HepG2 (cell line): ENCODE data around the gene TOX4. TPM values are rescaled to one million over a fixed set of nuclear protein-coding genes. Genes with fewer than 3 reads are reported as not detected.

ENCODE experiments used
- ARNT ChIP-seq: fragments of 450-650 bp; IDR thresholded peaks from 2 replicates; pipeline ENCODE4 v1.6.1; 2017
- CCDC6 ChIP-seq: sonication (generic); formaldehyde crosslinking; IDR thresholded peaks from 2 replicates; pipeline ENCODE4 v1.8.1; 2022; ENCODE audit warnings: mild to moderate bottlenecking, missing genetic modification reagents, moderate library complexity
- CENPT ChIP-seq: sonication (generic); formaldehyde crosslinking; IDR thresholded peaks from 2 replicates; pipeline ENCODE4 v1.8.0; 2022; ENCODE audit warnings: low read depth, mild to moderate bottlenecking, moderate library complexity, missing genetic modification reagents
- DMAP1 ChIP-seq: IDR thresholded peaks from 2 replicates; pipeline ENCODE4 v1.6.1; 2016
- NR2F2 ChIP-seq: IDR thresholded peaks from 2 replicates; pipeline ENCODE4 v1.6.1; 2012; ENCODE audit warnings: low read depth, inconsistent platforms, borderline replicate concordance
- ONECUT2 ChIP-seq: sonication (generic); formaldehyde crosslinking; IDR thresholded peaks from 2 replicates; pipeline ENCODE4 v1.4.0; 2020; ENCODE audit warnings: missing genetic modification reagents
- PHF8 ChIP-seq: sonication (generic); formaldehyde crosslinking; IDR thresholded peaks from 2 replicates; pipeline ENCODE4 v1.5.0; 2020; ENCODE audit warnings: missing genetic modification reagents
- POLR2A ChIP-seq, 2 experiments: IDR thresholded peaks; 2 replicates each; pipeline ENCODE4 v1.6.1; 2011; ENCODE audit warnings: low read depth in 2 of 2, low read length in 2 of 2, mild to moderate bottlenecking in 1 of 2, moderate library complexity in 1 of 2; ENCODE audit not compliant: insufficient read depth in 1 of 2
- PRPF4 ChIP-seq: fragments of 200-400 bp; formaldehyde crosslinking; IDR thresholded peaks from 2 replicates; pipeline ENCODE4 v1.6.1; 2016; ENCODE audit warnings: low read length, low read depth; ENCODE audit not compliant: poor library complexity, severe bottlenecking
- REXO4 ChIP-seq: sonication (generic); formaldehyde crosslinking; IDR thresholded peaks from 2 replicates; pipeline ENCODE4 v1.8.0; 2022; ENCODE audit warnings: missing genetic modification reagents, mild to moderate bottlenecking, borderline replicate concordance
- SRSF1 ChIP-seq: fragments of 200-400 bp; formaldehyde crosslinking; optimal IDR thresholded peaks from 2 replicates; pipeline ENCODE3; 2017; ENCODE audit warnings: mild to moderate bottlenecking, low read depth, low read length, moderate library complexity
- ZBTB33 ChIP-seq: sonication (generic); formaldehyde crosslinking; IDR thresholded peaks from 2 replicates; pipeline ENCODE4 v1.4.0; 2020; ENCODE audit warnings: missing genetic modification reagents
- ZKSCAN1 ChIP-seq: fragments of 150-350 bp; IDR thresholded peaks from 2 replicates; pipeline ENCODE4 v1.6.1; 2014; ENCODE audit warnings: low read length
- ZNF232 ChIP-seq: sonication (generic); formaldehyde crosslinking; IDR thresholded peaks from 2 replicates; pipeline ENCODE4 v1.4.0; 2020; ENCODE audit warnings: missing genetic modification reagents, borderline replicate concordance
- ZNF253 ChIP-seq: sonication (generic); formaldehyde crosslinking; IDR thresholded peaks from 2 replicates; pipeline ENCODE4 v1.8.0; 2022; ENCODE audit warnings: mild to moderate bottlenecking, missing genetic modification reagents, borderline replicate concordance
- ZNF34 ChIP-seq: sonication (generic); formaldehyde crosslinking; IDR thresholded peaks from 2 replicates; pipeline ENCODE4 v1.4.0; 2020; ENCODE audit warnings: mild to moderate bottlenecking, missing genetic modification reagents, borderline replicate concordance
- ZNF354B ChIP-seq: sonication (generic); formaldehyde crosslinking; IDR thresholded peaks from 2 replicates; pipeline ENCODE4 v1.8.0; 2022; ENCODE audit warnings: mild to moderate bottlenecking, missing genetic modification reagents
- ZNF430 ChIP-seq: sonication (generic); formaldehyde crosslinking; IDR thresholded peaks from 2 replicates; pipeline ENCODE4 v1.9.0; 2021; ENCODE audit warnings: mild to moderate bottlenecking, missing genetic modification reagents
- ZNF441 ChIP-seq: sonication (generic); formaldehyde crosslinking; IDR thresholded peaks from 2 replicates; pipeline ENCODE4 v1.7.0; 2021; ENCODE audit warnings: missing genetic modification reagents, borderline replicate concordance
- ZNF484 ChIP-seq: sonication (generic); formaldehyde crosslinking; IDR thresholded peaks from 2 replicates; pipeline ENCODE4 v1.5.1; 2020; ENCODE audit warnings: mild to moderate bottlenecking, low read depth, missing genetic modification reagents, borderline replicate concordance
- ZNF552 ChIP-seq: sonication (generic); formaldehyde crosslinking; IDR thresholded peaks from 2 replicates; pipeline ENCODE4 v1.9.0; 2022; ENCODE audit warnings: missing genetic modification reagents, mild to moderate bottlenecking, borderline replicate concordance
- polyA plus RNA-seq, 8 experiments: library from polyadenylated mRNA; depleted of rRNA in 3 of 8; stranded (reverse) in 7 of 8; unstranded in 1 of 8; fragments of >200 nt; fragmentation: Illumina TruSeq in 4 of 8; extraction: Trizol in 4 of 8; gene quantifications; 2 replicates each; pipeline versions ENCODE4 v1.2.1 to v1.2.3, GENCODE V29; 2011 to 2016; ENCODE audit warnings: low read depth in 4 of 8, missing spikeins in 1 of 8, mixed read lengths in 1 of 8; ENCODE audit not compliant: insufficient read depth in 1 of 8
- total RNA-seq, 5 experiments: library from RNA; depleted of rRNA; stranded (reverse); fragments of >200 nt; fragmentation: Illumina TruSeq; extraction: Trizol; gene quantifications; 2 replicates each; pipeline ENCODE4 v1.2.3, GENCODE V29; 2016; ENCODE audit warnings: low read depth in 1 of 5
- TF ChIP-seq, protein P1 (sequence below): IDR thresholded peaks from 2 replicates; pipeline ENCODE4 v1.6.1; 2016; ENCODE audit warnings: low read depth, control low read depth
- TF ChIP-seq, protein P2 (sequence below): sonication (generic); formaldehyde crosslinking; IDR thresholded peaks from 2 replicates; pipeline ENCODE4 v1.5.0; 2020; ENCODE audit warnings: mild to moderate bottlenecking, missing genetic modification reagents
- TF ChIP-seq, protein P3 (sequence below): sonication (generic); formaldehyde crosslinking; IDR thresholded peaks from 2 replicates; pipeline ENCODE4 v1.8.1; 2023; ENCODE audit warnings: mild to moderate bottlenecking, inconsistent platforms, moderate library complexity, missing genetic modification reagents, borderline replicate concordance

The TOX4 gene
- total and polyA plus RNA-seq, 2 of the 13 experiments (the other 11 are each of a cell fraction or from before 2014, with no cell fraction given): 71.8 to 163 TPM

DNA sequence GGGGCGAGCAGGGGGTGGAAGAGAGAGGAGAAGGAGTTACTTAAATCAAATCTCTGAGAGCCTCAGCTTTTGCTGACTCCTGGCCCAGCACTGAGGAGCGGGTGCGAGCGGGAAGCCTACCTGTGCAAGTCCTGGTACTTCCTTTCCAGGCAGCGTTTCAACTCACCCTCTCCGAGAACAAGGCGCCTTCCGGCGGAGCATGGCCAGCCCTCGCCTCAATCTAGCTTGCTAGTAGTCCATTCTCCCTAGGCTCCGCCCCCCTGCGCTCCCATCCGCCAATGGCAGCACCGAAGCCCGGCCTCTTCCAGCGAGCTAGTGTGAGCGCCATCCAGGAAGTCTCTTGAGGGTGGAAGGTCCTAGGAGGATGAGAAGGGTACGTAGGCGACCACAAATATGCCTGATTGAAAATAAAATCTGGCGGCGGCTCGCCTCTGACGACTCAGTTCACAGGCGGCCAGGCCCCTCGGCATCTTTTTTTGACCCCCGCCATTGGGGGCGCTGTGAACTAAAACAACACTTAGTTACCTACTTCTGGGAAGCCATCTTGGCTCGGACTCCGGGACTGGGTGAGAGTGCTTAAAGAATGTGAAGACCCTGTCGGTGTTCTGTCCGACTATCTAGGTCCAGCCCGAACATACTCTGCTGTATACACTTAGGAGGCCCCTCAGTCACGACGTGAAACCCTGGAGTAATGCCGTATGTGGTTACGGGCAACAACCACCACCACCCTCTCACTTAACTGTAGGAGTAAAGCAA is 20.9 kb upstream of the TOX4 start, which contains the start of gene CHD8 (continued):
- TF ChIP-seq REXO4 (CRISPR knock-in tag) (no peak), PHF8 (CRISPR knock-in tag) (peak; percentile 89), PRPF4 (no peak), ZNF232 (CRISPR knock-in tag) (0 out of 2 replicates have a peak, but pooled peaks have one; percentile 23), ONECUT2 (CRISPR knock-in tag) (no peak), SRSF1 (no peak), NR2F2 (peak; percentile 48; the same call in 1 of the 2 replicates), CCDC6 (CRISPR knock-in tag) (peak; percentile 94), ZBTB33 (CRISPR knock-in tag) (0 out of 2 replicates have a peak, but pooled peaks have one; percentile 45), ZNF552 (CRISPR knock-in tag) (no peak), ZNF34 (CRISPR knock-in tag) (no peak), ARNT (no peak), CENPT (no peak), POLR2A (IDR thresholded peaks at IDR 0.05; ENCODE audit: insufficient read depth in 1 of 2, low read depth in 2 of 2, low read length in 2 of 2) (peak; percentile 91 to 95), ZNF441 (peak; percentile 66; the same call in 1 of the 2 replicates), ZNF253 (CRISPR knock-in tag) (no peak), ZNF430 (CRISPR knock-in tag) (peak; percentile 92; the same call in 1 of the 2 replicates), ZNF484 (CRISPR knock-in tag) (no peak), DMAP1 (CRISPR knock-in tag) (peak; percentile 85), ZKSCAN1 (peak; percentile 53; the same call in 1 of the 2 replicates), ZNF354B (CRISPR knock-in tag) (no peak)
- TF ChIP-seq, protein P1, sequence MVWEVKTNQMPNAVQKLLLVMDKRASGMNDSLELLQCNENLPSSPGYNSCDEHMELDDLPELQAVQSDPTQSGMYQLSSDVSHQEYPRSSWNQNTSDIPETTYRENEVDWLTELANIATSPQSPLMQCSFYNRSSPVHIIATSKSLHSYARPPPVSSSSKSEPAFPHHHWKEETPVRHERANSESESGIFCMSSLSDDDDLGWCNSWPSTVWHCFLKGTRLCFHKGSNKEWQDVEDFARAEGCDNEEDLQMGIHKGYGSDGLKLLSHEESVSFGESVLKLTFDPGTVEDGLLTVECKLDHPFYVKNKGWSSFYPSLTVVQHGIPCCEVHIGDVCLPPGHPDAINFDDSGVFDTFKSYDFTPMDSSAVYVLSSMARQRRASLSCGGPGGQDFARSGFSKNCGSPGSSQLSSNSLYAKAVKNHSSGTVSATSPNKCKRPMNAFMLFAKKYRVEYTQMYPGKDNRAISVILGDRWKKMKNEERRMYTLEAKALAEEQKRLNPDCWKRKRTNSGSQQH (CRISPR knock-in tag): peak; percentile 73; the same call in 1 of the 2 replicates
- TF ChIP-seq, protein P2, sequence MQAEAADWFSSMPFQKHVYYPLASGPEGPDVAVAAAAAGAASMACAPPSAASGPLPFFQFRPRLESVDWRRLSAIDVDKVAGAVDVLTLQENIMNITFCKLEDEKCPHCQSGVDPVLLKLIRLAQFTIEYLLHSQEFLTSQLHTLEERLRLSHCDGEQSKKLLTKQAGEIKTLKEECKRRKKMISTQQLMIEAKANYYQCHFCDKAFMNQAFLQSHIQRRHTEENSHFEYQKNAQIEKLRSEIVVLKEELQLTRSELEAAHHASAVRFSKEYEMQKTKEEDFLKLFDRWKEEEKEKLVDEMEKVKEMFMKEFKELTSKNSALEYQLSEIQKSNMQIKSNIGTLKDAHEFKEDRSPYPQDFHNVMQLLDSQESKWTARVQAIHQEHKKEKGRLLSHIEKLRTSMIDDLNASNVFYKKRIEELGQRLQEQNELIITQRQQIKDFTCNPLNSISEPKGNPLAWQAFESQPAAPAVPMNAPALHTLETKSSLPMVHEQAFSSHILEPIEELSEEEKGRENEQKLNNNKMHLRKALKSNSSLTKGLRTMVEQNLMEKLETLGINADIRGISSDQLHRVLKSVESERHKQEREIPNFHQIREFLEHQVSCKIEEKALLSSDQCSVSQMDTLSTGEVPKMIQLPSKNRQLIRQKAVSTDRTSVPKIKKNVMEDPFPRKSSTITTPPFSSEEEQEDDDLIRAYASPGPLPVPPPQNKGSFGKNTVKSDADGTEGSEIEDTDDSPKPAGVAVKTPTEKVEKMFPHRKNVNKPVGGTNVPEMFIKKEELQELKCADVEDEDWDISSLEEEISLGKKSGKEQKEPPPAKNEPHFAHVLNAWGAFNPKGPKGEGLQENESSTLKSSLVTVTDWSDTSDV: no peak
- TF ChIP-seq, protein P3, sequence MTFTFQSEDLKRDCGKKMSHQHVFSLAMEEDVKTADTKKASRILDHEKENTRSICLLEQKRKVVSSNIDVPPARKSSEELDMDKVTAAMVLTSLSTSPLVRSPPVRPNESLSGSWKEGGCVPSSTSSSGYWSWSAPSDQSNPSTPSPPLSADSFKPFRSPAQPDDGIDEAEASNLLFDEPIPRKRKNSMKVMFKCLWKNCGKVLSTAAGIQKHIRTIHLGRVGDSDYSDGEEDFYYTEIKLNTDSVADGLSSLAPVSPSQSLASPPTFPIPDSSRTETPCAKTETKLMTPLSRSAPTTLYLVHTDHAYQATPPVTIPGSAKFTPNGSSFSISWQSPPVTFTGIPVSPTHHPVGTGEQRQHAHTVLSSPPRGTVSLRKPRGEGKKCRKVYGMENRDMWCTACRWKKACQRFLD (CRISPR knock-in tag): peak; percentile 38
